ENCODE measurements around the gene PRDM16. TPM values are rescaled to one million over a fixed set of nuclear protein-coding genes. Genes with fewer than 3 reads are reported as not detected.

PRDM16 gene
- total and polyA plus RNA-seq, 2 of the 13 experiments (the other 11 are each of a cell fraction or from before 2014, with no cell fraction given) = 0.15 to 0.81 TPM

DNA sequence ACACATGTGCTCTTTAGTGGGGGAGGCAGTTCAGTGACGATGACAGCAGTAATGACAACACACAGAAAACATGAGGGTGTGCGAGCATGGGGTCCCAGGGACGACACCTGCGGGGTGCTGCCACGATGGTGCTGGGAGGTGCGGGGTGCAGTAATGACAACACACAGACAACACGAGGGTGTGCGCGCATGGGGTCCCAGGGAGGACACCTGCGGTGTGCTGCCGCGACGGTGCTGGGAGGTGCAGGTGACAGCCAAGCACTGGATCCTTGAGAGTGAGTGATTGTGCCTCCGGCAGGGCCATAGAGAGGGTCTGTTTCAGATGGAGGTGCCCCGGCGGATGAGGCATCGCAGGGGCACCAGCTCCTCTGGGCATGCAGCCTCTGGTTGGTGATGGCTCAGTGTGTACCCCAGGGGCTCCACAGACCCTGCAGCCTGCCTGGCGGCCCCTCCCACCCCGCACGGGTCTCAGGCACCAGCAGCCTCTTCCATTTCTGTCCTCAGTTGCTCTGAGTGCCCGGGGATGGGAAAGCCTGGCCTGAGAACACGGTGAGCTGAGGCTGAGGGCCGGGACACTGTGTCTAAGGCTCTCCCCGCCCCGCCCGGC lies 193.8 kb downstream of the PRDM16 start:
- H3K27ac ChIP-seq (ENCODE audit: extremely low read length, insufficient read depth, low read length) = no peak overlapping the region
- intact Hi-C loops (cut with micrococcal nuclease; ENCODE audit: unreplicated experiment) (no loop called here), in situ Hi-C loops (cut with HindIII; ENCODE audit: extremely low pct_ligation_motif_present, low pct_unique_long_range_greater_than_20kb) (no loop called here)
- TF ChIP-seq, protein P1, sequence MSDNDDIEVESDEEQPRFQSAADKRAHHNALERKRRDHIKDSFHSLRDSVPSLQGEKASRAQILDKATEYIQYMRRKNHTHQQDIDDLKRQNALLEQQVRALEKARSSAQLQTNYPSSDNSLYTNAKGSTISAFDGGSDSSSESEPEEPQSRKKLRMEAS (IDR thresholded peaks at IDR 0.05) = no peak
- TF ChIP-seq IKZF4 (CRISPR knock-in tag; IDR thresholded peaks at IDR 0.05; ENCODE audit: borderline replicate concordance, low read depth, not compliant biosample characterization) (no peak), SAP130 (CRISPR knock-in tag; IDR thresholded peaks at IDR 0.05; ENCODE audit: low read depth) (no peak), ZNF839 (CRISPR knock-in tag; IDR thresholded peaks at IDR 0.05; ENCODE audit: borderline replicate concordance) (no peak), GABPB1 (CRISPR knock-in tag; IDR thresholded peaks at IDR 0.05) (no peak)
- TF ChIP-seq, protein P2, sequence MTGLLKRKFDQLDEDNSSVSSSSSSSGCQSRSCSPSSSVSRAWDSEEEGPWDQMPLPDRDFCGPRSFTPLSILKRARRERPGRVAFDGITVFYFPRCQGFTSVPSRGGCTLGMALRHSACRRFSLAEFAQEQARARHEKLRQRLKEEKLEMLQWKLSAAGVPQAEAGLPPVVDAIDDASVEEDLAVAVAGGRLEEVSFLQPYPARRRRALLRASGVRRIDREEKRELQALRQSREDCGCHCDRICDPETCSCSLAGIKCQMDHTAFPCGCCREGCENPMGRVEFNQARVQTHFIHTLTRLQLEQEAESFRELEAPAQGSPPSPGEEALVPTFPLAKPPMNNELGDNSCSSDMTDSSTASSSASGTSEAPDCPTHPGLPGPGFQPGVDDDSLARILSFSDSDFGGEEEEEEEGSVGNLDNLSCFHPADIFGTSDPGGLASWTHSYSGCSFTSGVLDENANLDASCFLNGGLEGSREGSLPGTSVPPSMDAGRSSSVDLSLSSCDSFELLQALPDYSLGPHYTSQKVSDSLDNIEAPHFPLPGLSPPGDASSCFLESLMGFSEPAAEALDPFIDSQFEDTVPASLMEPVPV (CRISPR knock-in tag; IDR thresholded peaks at IDR 0.05) = no peak
- ChIA-PET POLR2A (no interaction called here), CTCF (ENCODE audit: low intra/inter-chr PET ratio, low total read pairs) (no interaction called here)
- no peak overlapping the region for H3K4me3 ChIP-seq (replicated peaks in 1 of 3; ENCODE audit: insufficient read depth in 1 of 3, low read depth in 2 of 3, low read length in 3 of 3)
- 70% methylated on average over 19 of the region's 26 CpGs for WGBS (ENCODE audit: low lambda C conversion rate)
- H3K4me2 ChIP-seq (ENCODE audit: low read depth, low read length) = no peak overlapping the region
- no peak overlapping the region for H2AFZ ChIP-seq (ENCODE audit: low read length)
- no peaks in the 10 kb centered on the region for H3K36me3 ChIP-seq (replicated peaks in 1 of 2; ENCODE audit: control insufficient read depth in 1 of 2, insufficient read depth in 2 of 2, low read length in 2 of 2)
- BruUV-seq (replicated peaks) = no TSS peak
- no peak for DNase-seq (ENCODE audit: low spot score)
- FAIRE-seq = no peak
- no peaks in the 10 kb centered on the region for H3K9me3 ChIP-seq (ENCODE audit: low read length)
- no peak for ATAC-seq
- H3K9ac ChIP-seq (ENCODE audit: insufficient read depth, low read depth, low read length) = no peak overlapping the region
- H3K4me1 ChIP-seq (ENCODE audit: insufficient read depth, low read length) = peaks cover 19% of the 10 kb centered on the region
- no peaks in the 10 kb centered on the region for H4K20me1 ChIP-seq (ENCODE audit: insufficient read depth, low read length)
- H3K79me2 ChIP-seq (ENCODE audit: insufficient read depth, low read length) = no peaks in the 10 kb centered on the region
- 0 out of 5 replicates have a peak, but pooled peaks cover 0 to 3% of the 10 kb centered on the region in 2 experiments for H3K27me3 ChIP-seq (ENCODE audit: control insufficient read depth in 1 of 2, insufficient read depth in 2 of 2, low read length in 2 of 2)

DNA sequence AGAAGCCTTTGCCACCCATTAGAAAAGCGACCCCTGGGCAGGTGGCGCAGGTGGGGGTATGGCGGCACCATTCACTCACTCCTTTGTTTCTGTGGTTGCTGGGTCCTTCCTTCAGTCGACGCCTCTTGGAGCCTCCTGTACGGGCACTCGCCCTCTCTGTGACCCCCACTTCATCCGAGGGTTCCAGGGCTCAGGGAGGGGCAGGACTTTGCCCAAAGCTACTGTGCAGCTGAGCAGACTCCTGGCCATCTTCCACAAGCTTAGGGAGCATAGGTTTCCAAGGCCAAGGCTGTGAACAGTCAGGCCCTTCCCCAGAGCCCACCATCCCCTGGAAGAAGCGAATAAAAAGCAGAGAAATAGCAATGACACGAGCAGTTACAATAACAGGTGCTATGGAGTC lies 194.8 kb downstream of the PRDM16 start:
- 30% methylated on average over 2 of the region's 10 CpGs for WGBS (ENCODE audit: low lambda C conversion rate)
- no peak overlapping the region for H3K4me3 ChIP-seq (replicated peaks in 1 of 3; ENCODE audit: insufficient read depth in 1 of 3, low read depth in 2 of 3, low read length in 3 of 3)
- H4K20me1 ChIP-seq (ENCODE audit: insufficient read depth, low read length) = no peaks in the 10 kb centered on the region
- ChIA-PET POLR2A (no interaction called here), CTCF (ENCODE audit: low intra/inter-chr PET ratio, low total read pairs) (no interaction called here)
- no peak for DNase-seq (ENCODE audit: low spot score)
- no peak for FAIRE-seq
- H2AFZ ChIP-seq (ENCODE audit: low read length) = no peak overlapping the region
- H3K79me2 ChIP-seq (ENCODE audit: insufficient read depth, low read length) = no peaks in the 10 kb centered on the region
- in situ Hi-C loops (cut with HindIII; ENCODE audit: extremely low pct_ligation_motif_present, low pct_unique_long_range_greater_than_20kb) = no loop called here
- no peaks in the 10 kb centered on the region for H3K9me3 ChIP-seq (ENCODE audit: low read length)
- H3K27ac ChIP-seq (ENCODE audit: extremely low read length, insufficient read depth, low read length) = no peak overlapping the region
- 0 out of 5 replicates have a peak, but pooled peaks cover 0 to 3% of the 10 kb centered on the region in 2 experiments for H3K27me3 ChIP-seq (ENCODE audit: control insufficient read depth in 1 of 2, insufficient read depth in 2 of 2, low read length in 2 of 2)
- no peak overlapping the region for H3K4me2 ChIP-seq (ENCODE audit: low read depth, low read length)
- no peak overlapping the region for H3K9ac ChIP-seq (ENCODE audit: insufficient read depth, low read depth, low read length)
- H3K36me3 ChIP-seq (replicated peaks in 1 of 2; ENCODE audit: control insufficient read depth in 1 of 2, insufficient read depth in 2 of 2, low read length in 2 of 2) = no peaks in the 10 kb centered on the region
- H3K4me1 ChIP-seq (ENCODE audit: insufficient read depth, low read length) = peaks cover 19% of the 10 kb centered on the region
- BruUV-seq (replicated peaks) = no TSS peak
- no peak for ATAC-seq
- intact Hi-C loops (cut with micrococcal nuclease; ENCODE audit: unreplicated experiment) = no loop called here
- TF ChIP-seq DNMT3B (CRISPR knock-in tag; conservative IDR thresholded peaks at IDR 0.05) (no peak), NCOA5 (CRISPR knock-in tag; IDR thresholded peaks at IDR 0.05) (no peak), ZNF883 (CRISPR knock-in tag; IDR thresholded peaks at IDR 0.05; ENCODE audit: not compliant biosample characterization) (no peak), XBP1 (CRISPR knock-in tag; IDR thresholded peaks at IDR 0.05) (no peak), GABPB1 (CRISPR knock-in tag; IDR thresholded peaks at IDR 0.05) (no peak), NR3C1 (CRISPR knock-in tag; IDR thresholded peaks at IDR 0.05) (no peak)
